ENCODE data around the gene TMEM222.

Gene TMEM222

DNA sequence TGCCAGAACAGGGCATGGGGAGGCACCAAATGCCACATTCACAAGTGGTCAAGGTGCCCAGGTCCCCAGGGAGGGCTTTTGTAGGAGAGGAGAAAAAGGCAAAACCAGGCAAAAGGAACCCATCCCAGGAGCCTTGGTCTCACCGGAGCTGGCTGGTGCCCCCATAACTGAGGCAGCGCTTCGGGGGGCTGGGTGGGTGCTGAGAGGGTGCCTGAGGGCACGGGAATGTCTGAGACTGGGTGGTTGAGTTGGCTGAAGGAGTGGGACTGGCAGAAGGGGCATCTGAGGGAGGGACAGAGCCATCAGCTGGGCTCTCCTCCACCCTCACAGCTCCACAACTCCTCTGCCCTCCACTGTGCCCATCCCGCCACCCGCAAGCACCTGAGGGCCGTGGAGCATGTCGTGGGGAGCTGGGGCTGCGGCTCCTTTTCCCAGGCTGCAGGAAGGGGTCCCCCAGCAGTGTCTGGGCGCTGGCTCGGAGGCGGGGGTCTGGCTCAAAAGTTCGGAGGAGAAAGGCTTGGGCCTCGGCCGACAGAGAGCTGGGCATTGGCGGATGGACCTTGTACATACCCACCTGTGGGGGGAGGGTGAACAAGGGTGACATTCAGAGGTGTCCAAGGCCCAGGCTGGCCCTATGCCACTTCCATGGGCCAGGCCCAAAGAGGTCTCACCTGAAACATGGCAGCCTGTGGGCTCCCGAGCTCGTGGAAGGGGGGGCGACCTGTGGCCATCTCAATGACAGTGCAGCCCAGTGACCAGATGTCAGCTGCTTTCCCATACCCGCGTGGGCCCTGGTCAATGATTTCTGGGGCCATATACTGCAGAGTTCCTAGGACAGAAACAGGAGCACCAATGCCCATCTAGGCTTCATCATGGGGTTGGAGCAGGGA, 36.3 kb downstream of the TMEM222 start:
- no peak for DNase-seq

DNA sequence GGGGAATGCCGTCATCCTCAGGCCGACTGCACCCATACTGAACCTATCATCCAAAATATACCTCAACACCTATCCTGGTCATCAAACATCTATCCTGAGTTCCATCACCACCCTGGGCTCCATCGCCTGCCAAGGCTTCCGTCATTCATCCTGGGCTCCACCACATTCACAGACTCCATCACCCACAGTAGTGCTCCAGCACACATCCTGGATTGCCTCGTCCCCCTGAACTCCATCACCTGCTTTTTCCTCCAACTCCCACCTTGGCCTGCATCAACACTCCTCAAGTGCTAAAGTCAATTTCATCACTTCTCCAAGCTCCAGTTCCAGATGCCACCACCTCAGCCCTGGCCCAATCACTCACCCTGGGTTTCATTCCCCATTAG, 37.0 kb downstream of the TMEM222 start:
- no peak for DNase-seq

DNA sequence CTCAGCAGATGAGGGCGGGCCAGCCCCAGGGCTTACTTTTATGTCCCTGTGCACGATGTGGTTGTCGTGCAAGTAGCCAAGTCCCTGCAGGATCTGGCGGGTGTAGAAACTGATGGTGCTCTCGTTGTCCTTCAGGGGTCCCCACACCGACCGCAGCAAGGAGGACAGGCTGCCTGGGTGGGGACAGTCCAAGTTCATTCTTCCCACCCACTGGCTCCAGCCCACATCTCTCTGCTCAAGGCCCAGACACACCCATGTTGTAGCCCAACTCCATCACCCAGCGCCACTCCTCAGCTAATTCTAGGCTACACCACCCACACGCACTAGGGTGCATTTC, 37.8 kb downstream of the TMEM222 start:
- DNase-seq = no peak

DNA sequence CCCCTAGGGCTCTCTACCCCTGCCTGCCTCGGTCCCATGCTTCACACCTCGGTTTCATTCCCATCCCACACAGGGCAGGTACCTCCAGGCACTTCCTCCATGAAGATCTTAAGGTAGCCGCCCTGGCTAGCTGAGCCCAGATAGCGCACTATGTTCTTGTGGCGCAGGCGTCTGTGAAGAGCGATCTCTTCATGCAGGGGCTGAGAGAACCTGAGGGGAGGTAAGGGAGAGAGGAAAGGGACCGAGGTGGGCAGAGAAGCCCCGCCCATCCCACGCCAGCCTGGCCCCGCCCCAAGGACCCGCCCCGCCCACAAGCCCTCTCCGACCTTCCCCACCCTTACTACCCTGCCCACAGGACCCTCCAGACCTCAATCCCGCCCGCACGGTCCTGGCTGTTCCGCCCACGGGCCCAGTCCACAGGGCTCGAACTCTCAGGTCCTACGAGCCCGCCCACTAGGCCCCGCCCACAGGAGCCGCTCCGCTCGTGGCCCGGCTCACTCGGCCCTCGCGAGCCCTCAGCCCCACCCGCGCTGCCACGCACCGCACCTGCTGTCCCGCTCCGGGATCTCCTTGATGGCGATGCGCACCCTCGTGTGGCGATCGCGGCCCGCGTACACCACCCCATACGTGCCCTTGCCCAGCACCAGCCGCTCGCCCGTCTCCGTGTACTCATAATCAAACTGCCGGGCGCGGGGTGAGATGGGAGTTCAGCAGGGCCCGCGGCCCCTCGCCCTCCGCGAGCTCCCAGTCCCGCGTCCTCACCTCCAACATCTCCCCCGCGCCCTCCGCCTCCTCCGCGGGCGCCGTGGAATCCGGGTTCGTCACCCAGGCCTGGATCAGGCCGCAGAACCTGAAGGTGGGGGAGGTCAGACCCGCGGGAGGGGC, 38.4 kb downstream of the TMEM222 start:
- peak in 3 of 56 donors; percentile 5 to 71 (median 51) for DNase-seq

GRCh38 chr1:27361044-27361402, 39.1 kb downstream of the TMEM222 start:
- DNase-seq = no peak

DNA sequence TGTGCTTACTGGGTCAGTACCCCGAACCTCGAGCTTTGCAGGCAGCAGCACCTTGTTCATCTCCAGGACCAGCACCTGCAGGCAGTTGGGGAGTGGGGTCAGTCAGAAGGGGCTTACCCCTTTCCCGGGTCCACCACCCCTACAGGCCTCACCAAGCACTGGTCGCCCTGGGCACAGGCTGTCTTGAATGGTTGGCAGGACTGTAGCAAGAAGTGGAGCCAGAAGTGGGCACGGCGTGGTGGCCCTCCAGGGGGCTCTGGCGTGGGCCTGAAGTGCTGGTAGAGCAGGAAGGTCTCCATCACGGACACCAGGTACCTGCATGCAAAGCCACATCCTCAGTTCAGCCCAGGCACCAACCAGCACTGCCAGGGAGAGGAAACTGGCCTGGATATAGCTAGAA, 39.6 kb downstream of the TMEM222 start:
- DNase-seq = no peak

DNA sequence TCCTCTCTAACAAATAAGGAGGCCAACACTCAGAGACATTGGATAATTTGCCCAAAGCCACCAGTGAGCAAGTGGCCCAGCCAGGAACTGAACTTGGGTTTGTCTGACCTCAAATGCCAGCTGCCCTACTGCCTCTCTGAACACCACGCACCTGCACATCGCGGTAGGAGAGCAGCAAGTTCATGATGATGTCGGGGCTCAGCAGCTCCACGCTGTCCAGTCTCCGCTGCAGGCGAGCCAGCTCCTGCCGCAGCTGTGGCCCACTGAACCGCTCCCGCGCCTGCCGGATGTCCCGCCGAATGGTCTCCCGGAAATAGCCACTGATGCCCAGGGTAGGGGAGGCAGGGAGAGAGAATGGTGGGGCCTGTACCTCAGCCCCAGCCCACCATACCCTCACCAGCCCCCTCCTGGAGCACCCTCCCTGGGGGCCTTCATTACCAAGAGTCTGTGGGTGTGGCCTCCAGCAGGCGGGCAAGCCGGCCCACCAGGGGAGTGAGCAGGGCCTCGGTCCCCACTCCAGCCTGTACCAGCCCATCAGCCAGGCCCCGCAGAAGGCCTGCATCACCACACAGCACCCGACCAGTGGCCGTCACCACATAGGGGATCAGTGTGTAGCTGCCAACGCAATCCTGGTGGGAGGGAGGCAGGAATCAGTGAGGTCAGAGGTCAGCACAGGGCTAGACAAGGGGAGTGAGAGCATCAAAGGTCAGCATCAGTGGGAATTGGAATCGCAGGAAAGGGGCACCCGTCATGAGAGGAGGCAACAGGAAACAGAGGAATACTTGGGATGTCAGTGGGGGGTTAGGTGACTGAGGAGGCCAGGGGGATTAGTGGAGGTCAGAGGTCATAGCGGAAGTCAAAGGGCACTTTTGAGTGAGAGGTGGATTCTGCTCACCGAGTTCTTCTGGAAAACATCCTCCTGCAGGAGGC, 42.1 kb downstream of the TMEM222 start:
- DNase-seq = no peak

DNA sequence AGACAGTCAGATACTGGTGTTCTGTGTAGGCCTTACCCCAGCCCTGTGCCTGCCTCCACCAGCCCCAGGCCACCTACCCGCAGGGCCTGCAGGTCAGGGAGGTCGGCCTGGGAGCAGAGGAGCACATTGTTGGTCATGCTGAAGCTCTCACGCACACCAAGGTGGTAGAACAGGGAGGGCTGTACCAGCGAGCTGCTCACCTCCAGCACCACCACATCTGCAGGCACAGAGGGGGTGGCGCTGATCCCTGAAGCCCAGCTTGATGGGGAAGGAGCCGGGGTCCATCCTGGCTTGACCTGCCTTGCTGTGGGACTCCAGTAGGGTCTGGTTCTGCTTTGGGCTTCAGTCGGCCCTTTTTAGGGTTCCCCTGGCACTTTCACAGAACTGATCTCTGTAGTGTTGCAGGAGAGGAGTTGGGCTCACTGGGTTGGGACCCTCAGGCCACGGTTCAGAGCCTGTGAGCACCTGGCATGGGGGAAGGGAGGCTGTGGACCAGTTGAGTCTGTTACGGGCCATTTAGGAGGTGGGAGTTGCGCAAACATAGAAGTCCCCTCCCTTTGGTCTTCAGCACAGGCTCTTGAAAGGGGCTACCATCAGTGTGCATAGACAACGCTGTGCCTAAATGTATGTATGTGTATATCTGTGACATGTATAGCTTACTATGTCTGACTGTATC, 42.9 kb downstream of the TMEM222 start:
- DNase-seq = no peak

DNA sequence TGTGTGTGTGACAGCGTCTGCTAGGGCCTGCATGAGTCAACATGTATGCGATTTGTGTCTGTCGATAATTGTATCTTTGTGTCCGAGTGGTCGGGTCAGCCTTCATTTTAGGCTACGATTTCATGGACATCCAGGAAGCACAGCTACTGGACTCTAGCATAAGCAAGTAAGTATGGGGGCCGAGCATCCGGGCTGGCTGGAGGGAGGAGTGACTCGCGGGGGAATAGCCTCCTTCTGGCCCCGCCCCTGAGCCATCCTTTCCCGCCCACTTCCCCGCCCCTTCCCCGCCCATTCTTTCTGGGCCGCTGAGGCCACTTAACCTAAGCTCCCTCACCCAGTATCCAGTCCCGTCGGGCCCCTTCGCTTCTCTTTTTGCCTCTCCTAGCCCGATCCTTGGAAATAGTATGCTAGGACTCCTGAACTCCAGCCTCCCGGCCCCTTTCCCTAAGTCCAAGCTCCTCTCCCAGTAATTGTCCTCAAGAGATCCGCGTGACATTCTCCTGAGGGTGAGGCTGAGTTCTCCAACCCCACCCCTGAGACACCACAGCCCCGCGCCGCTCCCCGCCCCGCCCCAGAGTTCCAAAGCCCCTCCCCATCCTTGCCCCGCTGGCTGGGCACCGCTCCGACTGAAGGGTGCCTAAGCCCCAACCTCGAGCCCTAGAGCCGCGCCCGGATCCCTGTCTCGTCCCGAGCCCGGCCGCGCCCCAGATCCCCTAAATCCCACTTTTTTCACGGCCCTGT, 43.6 kb downstream of the TMEM222 start:
- peak; percentile 12 to 84 (median 66) for DNase-seq

GRCh38 chr1:27366113-27366410, 44.1 kb downstream of the TMEM222 start:
- DNase-seq = peak in 28 of 56 donors; percentile 16 to 69 (median 44)

- peak in 34 of 56 donors; percentile 11 to 63 (median 40) for DNase-seq
Observed at GRCh38 chr1:27366411-27367159, 44.6 kb downstream of the TMEM222 start, which contains the start of gene MAP3K6. MAP3K6 (minus strand) TSS chr1:27366961; CDS start chr1:27366597, 364 bp downstream.

GRCh38 chr1:27367160-27367650, 45.2 kb downstream of the TMEM222 start:
- DNase-seq = no peak

GRCh38 chr1:27368869-27369582, 47.1 kb downstream of the TMEM222 start:
- DNase-seq = no peak

DNA sequence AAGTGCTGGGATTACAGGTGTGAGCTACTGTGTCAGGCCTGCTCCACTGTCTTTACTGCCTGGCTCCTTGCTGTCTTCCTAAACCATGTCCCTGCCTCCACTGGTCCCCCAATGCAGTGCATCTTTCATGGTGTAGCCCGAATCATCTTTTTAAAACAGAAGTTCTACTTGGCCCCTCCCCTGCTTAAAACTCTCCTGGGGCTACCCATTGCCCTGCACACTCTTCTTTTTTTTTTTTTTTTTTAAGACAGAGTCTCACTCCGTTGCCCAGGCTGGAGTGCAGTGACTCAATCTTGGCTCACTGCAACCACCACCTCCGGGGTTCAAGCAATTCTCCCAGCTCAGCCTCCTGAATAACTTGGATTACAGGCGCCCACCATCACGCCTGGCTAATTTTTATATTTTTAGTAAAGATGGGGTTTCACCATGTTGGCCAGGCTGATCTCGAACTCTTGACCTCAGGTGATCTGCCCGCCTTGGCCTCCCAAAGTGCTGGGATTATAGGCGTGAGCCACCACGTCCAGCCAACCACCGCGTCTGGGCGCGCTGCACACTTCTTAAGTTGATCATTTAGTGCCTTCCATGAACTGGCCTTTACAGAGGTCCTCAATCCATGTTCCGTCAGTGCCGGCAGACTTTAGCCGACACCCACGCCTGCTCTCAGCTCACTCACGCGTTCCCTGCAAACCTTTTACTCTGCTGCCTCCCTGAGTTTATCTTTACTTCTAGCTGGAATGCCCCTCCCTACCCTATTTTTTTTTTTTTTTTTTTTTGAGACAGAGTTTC, 50.3 kb downstream of the TMEM222 start:
- no peak for DNase-seq

- DNase-seq = no peak
Observed at GRCh38 chr1:27372808-27373690, 51.1 kb downstream of the TMEM222 start.

DNA sequence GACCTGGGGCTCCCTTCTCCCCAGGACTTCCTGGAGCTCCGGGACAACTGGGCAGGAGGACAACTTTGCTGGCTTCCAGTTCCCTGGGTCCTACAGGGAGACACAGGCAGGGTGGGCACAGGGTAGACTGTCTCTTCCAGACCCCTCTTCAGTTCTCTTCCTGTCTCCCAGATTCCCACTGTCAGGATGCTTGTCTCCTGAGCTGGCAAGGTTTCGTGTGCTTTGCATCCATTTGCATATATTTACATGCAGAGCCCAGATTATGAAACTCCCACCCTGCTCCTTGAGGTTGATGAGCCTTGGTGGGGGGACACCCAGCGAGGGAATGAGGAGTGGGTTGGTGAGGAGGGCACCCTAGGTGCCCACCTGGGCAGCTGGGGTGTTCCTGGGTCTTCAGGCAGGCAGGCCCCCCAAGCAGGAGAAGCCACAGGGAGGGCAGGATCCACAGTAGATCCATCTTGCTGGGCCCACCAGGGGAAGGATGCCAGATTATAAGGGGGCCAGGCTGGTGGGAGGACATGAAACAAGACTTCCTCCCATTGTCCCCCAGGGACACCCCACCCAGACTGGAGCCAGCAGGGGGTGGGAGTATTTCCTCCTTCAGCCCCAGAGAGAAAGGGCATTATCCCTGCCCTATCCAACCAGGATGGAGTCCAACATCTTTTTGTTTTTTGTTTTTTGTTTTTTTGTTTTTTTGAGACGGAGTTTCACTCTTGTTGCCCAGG, 52.6 kb downstream of the TMEM222 start, which contains the start of gene FCN3:
Gene FCN3 (minus strand): TSS at position 463 of the 725 bp plus-strand sequence. CDS start 6 bp downstream, at position 457.
- no peak for DNase-seq

Measured in amygdala (tissue), 56 donors.